Measurements from ENCODE around the gene FOSL2. TPM values are rescaled to one million over a fixed set of nuclear protein-coding genes. Genes with fewer than 3 reads are reported as not detected.
A peak's percentile ranks its signal among the peaks of the same experiment; 100 is the strongest.

Gene FOSL2
- total RNA-seq, 1 experiment from 2014 or later = 34.2 TPM

DNA sequence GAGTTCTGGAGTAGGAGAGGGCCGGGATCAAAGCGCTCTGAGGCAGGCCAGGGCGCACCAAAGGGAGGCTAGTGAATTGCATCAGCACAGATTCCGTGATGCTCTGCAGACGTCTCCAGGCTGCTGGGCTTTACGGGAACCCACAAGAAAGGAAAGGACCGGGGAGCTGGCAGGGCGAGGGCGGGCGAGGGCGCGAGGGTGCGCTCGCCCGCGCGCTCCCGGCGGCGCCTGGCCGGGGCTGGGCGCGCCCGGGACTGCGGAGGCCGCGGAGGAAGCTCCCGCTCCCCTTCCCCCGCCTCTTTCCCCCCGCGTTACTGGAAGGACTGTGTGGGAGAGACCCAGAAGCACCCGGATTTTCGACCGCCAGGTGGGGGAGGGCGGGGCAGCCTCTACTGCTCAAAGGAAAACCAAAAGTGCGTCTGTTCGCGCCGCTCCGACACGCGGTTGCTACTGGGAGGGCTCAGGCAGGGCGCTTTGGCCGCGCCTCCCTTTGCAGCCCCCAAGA lies 2.4 kb upstream of the FOSL2 start:
- no peaks in the 10 kb centered on the region for H3K9me2 ChIP-seq (replicated peaks; ENCODE audit: low read length)
- H3F3A ChIP-seq (ENCODE audit: low read length, unreplicated experiment) = no peaks in the 10 kb centered on the region
- DNase-seq (peak; percentile 76), ATAC-seq (peak; percentile 5)
- peaks cover 12% of the 10 kb centered on the region; the same call in 1 of the 2 replicates for H4K20me1 ChIP-seq (ENCODE audit: low read length)
- no peaks in the 10 kb centered on the region for H3K36me3 ChIP-seq (ENCODE audit: low read depth, low read length)
- H3K4me3 ChIP-seq (ENCODE audit: low read length) = peak overlapping the region; percentile 87
- H3K9me3 ChIP-seq (ENCODE audit: low read length) = no peaks in the 10 kb centered on the region
- peaks cover 27% of the 10 kb centered on the region for H3K79me2 ChIP-seq (ENCODE audit: low read length)
- ChIA-PET POLR2A (ENCODE audit: unreplicated experiment) (interaction anchor here (0.5 to 0.8 kb wide), 3 partner anchors 115 to 737 kb away, joined by 4 to 5 read pairs (median 4); no protein-coding TSS in a partner anchor), CTCF (interaction anchor here (1.0 kb wide), 1 partner anchor 114 kb away, joined by 3 read pairs; no protein-coding TSS in a partner anchor)
- intact Hi-C loops (cut with micrococcal nuclease) = loop anchor here (1.0 to 5.0 kb wide), 5 partner anchors 15 to 301 kb away; no protein-coding TSS in a partner anchor
- no peak for TF ChIP-seq EZH2 (IDR thresholded peaks at IDR 0.05; ENCODE audit: low read length, unreplicated experiment)
- TF ChIP-seq EZH2phosphoT487 (IDR thresholded peaks at IDR 0.05; ENCODE audit: borderline replicate concordance, low read length) = no peak
- TF ChIP-seq CTCF (conservative IDR thresholded peaks at IDR 0.05; ENCODE audit: low read depth, low read length) = no peak
- H2AFZ ChIP-seq (ENCODE audit: low read length) = peak overlapping the region; percentile 71
- no peaks in the 10 kb centered on the region for H3K27me3 ChIP-seq (ENCODE audit: low read length)
- H3K9ac ChIP-seq (ENCODE audit: low read length) = peak overlapping the region; percentile 97
- no TSS peak for BruUV-seq (replicated peaks)
- peak overlapping the region; percentile 91 for H3K27ac ChIP-seq (ENCODE audit: low read length)
- H3K4me2 ChIP-seq (ENCODE audit: low read length) = peak overlapping the region; percentile 97
- peaks cover 35% of the 10 kb centered on the region for H3K4me1 ChIP-seq (ENCODE audit: insufficient read depth, low read length)

DNA sequence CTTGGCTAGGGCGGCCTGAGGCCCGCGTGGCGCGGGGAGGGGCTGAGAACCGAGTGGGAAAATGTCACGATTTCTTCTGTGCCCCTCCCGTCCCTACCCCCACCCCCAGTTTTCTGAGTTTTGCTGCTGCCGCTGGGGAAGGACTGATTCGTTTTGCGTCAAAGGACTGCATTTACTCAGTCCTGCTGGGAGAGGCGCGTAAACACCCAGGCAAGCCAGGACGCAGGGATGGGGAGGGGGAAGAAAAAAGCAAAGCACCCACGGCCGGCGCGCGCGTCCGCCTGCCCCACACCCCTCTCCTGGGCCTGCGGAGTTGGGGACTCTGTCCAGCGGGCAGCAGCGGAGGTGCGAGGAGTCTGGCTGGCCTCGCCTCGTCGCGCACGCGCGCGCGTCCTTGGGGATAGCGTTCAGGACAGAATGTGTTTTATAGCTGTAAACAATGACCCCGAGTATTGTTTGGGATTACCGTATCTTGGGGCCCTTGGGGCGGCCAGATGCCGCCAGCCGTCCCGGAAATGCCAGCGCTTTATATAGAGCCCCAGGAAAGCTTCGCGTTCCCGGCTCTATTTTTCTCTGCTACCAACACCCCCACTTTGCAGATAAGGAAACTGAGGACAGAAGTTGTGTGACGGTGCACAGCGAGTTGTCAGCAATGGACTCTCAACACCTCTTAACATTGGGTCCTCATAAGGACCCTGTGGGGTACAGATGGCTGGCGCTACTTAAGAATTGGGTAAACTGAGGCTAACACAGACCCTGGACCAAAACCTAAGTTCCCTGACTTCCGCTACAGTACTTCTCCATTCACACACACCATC lies 1.7 kb upstream of the FOSL2 start:
- peak overlapping the region; percentile 91 for H3K27ac ChIP-seq (ENCODE audit: low read length)
- BruUV-seq (replicated peaks) = TSS peak; percentile 41
- peak overlapping the region; percentile 97 for H3K4me2 ChIP-seq (ENCODE audit: low read length)
- H3K79me2 ChIP-seq (ENCODE audit: low read length) = peaks cover 34% of the 10 kb centered on the region
- no peaks in the 10 kb centered on the region for H3K9me3 ChIP-seq (ENCODE audit: low read length)
- peak; percentile 60 for DNase-seq
- H3K9ac ChIP-seq (ENCODE audit: low read length) = peak overlapping the region; percentile 97
- H3K9me2 ChIP-seq (replicated peaks; ENCODE audit: low read length) = no peaks in the 10 kb centered on the region
- peaks cover 37% of the 10 kb centered on the region for H3K4me1 ChIP-seq (ENCODE audit: insufficient read depth, low read length)
- peak overlapping the region; percentile 71 for H2AFZ ChIP-seq (ENCODE audit: low read length)
- H4K20me1 ChIP-seq (ENCODE audit: low read length) = peaks cover 18% of the 10 kb centered on the region
- peak overlapping the region; percentile 87 for H3K4me3 ChIP-seq (ENCODE audit: low read length)
- H3K27me3 ChIP-seq (ENCODE audit: low read length) = no peaks in the 10 kb centered on the region
- no peaks in the 10 kb centered on the region for H3K36me3 ChIP-seq (ENCODE audit: low read depth, low read length)
- H3F3A ChIP-seq (ENCODE audit: low read length, unreplicated experiment) = no peaks in the 10 kb centered on the region
- CTCF ChIA-PET = interaction anchor here (0.6 to 1.0 kb wide), 4 partner anchors 115 to 598 kb away, joined by 3 to 10 read pairs (median 8); no protein-coding TSS in a partner anchor
- TF ChIP-seq CTCF (conservative IDR thresholded peaks at IDR 0.05; ENCODE audit: low read depth, low read length) (no peak), EZH2phosphoT487 (IDR thresholded peaks at IDR 0.05; ENCODE audit: borderline replicate concordance, low read length) (no peak), EZH2 (IDR thresholded peaks at IDR 0.05; ENCODE audit: low read length, unreplicated experiment) (no peak)
- intact Hi-C loops (cut with micrococcal nuclease) = loop anchor here (1.0 to 5.0 kb wide), 6 partner anchors 16 to 302 kb away; no protein-coding TSS in a partner anchor
- ATAC-seq = peak; percentile 7
- POLR2A ChIA-PET (ENCODE audit: unreplicated experiment) = interaction anchor here (0.5 to 0.6 kb wide), 5 partner anchors 116 to 685 kb away, joined by 4 to 10 read pairs (median 5); no protein-coding TSS in a partner anchor

All from PC-3 (cell line).